Ishikawa (cell line): Measurements from ENCODE around the gene TXLNB.

ENCODE experiments used
- EP300 ChIP-seq: IDR thresholded peaks from 2 replicates; pipeline ENCODE4 v1.6.1; 2012; ENCODE audit warnings: borderline replicate concordance
- FOXM1 ChIP-seq: IDR thresholded peaks from 2 replicates; pipeline ENCODE4 v1.6.1; 2012; ENCODE audit warnings: low read depth, borderline replicate concordance
- MAX ChIP-seq: IDR thresholded peaks from 2 replicates; pipeline ENCODE4 v1.6.1; 2012
- TAF1 ChIP-seq: IDR thresholded peaks from 2 replicates; pipeline ENCODE4 v1.6.1; 2012; ENCODE audit warnings: low read depth, mild to moderate bottlenecking
- TCF12 ChIP-seq: IDR thresholded peaks from 2 replicates; pipeline ENCODE4 v1.6.1; 2012; ENCODE audit warnings: low read depth
- ZBTB7A ChIP-seq: IDR thresholded peaks from 2 replicates; pipeline ENCODE4 v1.6.1; 2012; ENCODE audit warnings: low read depth

- TF ChIP-seq ZBTB7A: no peak
- TF ChIP-seq MAX: no peak
- TF ChIP-seq TCF12: no peak
- no peak for TF ChIP-seq FOXM1
- TF ChIP-seq EP300: no peak
- no peak for TF ChIP-seq TAF1
Observed at GRCh38 chr6:139243536-139243935, 48.3 kb downstream of the TXLNB start.
